ENCODE results near the gene CATSPERB. TPM values are rescaled to one million over a fixed set of nuclear protein-coding genes. Genes with fewer than 3 reads are reported as not detected.
"Not testable (repeated sequence)": the region's sequence is repeated elsewhere in the genome, so short reads cannot be mapped to it uniquely, and the experiment has no call there.

Gene CATSPERB
- polyA plus RNA-seq, 1 donor = 0.96 TPM

DNA sequence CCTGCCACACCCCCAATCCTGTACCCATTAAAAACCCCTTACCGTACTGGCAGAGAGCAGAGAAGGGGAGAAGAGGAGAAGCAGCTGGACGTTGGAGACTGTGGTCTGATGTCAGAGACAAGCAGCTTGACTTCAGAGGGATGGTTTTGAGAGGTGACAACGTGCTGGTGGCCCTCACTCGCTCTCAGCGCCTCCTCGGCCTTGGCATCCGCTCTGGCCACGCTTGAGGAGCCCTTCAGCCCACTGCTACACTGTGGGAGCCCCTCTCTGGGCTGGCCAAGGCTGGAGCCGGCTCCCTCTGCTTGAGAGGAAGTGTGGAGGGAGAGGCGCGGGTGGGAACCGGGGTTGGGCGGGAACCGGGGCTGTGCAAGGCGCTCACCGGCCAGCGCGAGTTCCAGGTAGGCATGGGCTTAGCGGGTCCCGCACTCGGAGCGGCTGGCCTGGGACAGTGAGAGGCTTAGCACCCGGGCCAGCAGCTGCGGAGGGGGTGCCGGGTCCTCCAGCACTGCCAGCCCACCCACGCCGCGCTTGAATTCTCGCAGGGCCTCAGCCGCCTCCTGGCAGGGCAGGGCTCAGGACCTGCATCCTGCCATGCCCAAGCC is 154.2 kb downstream of the CATSPERB start:
- DNase-seq = no peak

DNA sequence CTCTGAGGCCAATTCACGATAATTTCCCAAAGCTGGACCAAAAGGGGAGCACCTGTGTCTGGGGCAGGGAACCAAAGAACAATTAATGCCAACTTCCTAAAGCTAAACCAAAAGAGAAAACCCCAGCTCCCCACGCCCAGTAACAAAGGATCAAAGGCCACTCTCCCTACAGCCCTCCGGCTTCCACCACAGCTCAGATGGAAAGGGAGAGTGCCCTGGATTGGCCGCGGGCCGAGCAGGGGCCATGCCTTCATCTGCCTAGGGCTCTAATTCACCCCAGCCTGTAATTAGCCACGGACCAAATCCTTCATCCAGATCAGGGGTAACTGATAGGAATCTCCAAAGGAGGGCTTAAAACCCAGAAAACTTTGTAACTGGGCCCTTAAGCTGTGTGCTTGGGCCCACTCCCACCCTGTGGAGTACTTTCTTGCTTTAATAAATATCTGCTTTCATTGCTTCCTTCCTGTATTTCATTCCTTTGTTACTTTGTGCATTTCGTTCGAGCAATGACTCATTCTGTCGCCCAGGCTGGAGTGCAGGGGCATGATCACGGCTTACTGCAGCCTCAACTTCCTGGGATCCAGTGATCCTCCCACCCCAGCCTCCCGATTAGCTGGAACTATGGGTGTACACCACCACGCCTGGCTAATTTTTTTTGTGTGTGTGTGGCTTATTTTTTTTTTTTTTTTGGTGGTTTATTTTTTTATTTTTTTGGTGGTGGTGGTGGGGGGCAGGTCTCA is 156.2 kb downstream of the CATSPERB start:
- DNase-seq = no peak

DNA sequence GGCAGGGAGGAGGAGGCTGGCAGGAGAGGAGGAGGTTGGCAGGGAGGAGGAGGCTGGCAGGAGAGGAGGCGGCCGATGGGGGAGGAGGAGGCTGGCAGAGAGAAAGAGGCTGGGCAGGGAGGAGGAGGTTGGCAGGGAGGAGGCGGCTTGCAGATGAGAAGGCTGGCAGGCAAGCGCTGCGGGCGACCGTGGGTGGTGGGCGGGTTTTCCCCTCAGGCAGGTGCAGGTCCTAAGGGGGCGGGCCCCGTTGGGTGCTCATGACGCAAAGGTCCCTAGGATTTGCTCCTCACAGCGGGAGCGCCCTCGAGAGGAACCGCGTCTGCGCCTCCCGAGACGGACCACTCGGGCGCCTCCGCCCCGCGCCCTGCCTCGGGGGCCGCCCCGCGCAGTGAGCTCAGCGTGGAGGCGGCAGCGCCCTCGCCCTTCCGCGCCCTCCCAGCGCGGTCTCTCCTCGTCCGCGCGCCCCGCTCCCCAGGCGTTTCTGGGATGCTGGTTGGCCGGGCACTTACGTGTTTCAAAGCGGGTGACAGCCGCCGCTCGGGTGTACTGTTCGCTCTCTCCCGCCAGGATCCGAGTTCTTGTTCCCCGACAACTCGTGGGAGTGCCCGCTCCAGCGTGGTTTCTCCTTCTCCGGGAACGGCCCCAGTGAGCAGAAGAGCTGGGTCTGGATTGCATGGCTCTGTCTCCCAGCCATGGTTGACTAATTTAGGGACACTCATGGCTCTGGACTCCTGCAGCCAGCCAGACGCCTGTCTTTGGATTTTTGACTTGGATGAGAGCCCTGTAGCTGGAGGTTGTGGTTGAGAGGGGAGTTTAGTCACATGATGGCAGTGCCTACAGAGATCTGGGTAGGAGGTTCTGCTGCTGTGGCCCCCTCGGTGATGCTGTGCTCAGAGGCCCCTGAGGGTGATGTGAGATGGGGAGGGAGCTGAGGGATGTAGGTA is 157.7 kb downstream of the CATSPERB start:
- peak; percentile 41 for DNase-seq

DNA sequence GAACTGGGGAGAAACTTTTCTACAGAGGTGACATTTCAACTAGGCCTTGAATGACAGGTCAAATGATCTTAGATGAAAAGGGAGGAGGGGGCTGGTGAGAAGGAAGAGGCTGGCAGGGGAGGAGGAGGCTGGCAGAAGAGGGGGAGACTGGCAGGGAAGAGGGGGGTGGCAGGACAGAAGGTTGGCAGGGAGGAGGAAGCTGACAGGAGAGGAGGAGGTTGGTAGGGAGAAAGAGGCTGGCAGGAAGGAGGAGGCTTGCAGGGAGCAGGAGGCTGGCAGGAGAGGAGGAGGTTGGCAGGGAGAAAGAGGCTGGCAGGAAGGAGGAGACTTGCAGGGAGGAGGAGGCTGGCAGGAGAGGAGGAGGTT is 158.4 kb downstream of the CATSPERB start:
- no peak for DNase-seq

DNA sequence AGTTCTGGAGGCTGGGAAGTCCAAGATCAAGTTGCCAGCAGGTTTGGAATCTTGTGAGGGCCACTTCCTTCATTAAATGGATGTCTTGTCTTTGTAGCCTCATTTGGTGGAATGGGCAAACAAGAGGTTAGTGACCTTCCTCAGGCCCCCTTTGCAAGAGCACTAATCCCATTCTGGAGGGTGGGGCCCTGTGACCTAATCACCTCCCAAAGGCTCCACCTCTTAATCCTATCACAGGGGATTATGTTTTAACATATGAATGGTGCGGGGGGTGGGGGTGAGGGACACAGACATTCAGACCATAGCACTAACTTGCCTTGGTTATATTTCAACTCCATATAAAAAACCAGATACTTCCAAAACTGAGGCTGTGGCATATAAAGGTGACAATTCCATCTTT is 161.9 kb downstream of the CATSPERB start:
- no peak for DNase-seq

DNA sequence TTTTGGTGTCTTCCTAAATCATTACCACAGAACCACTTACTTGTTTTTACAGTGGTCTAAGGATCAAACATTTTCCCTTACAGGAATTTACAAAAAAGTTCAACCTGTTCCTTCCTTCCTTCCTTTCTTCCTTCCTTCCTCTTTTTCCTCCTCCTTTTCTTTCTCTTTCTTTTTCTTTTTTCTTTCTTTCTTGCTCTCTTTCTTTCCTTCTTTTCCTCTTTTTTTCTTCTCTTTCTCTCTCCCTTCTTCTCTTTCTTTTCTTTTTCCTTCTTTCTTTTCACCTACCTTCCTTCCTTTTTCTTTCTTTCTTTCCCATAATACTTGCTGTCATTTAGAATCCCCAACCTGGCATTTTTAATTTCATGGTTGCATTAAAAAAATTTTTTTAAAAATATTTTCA is 162.6 kb downstream of the CATSPERB start:
- no peak for DNase-seq

DNA sequence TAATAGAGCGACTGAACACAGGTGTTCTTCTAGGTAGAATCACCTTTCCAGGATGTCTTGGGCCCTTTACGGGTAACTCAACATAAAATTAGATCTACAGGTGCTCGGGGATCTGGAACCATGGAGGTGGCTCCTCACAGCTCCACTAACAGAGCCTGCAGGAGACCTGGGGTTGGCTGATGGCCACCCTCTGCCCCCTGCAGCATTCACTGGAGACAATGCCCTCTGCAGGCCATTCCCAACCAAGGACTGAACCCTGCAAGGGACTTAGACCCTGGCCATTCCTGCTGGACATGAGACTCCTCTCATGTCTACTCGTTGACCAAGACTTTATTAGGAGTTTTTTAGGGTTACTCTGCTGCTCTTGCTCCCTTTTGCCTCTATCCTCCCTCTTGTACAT is 163.3 kb downstream of the CATSPERB start:
- no peak for DNase-seq

DNA sequence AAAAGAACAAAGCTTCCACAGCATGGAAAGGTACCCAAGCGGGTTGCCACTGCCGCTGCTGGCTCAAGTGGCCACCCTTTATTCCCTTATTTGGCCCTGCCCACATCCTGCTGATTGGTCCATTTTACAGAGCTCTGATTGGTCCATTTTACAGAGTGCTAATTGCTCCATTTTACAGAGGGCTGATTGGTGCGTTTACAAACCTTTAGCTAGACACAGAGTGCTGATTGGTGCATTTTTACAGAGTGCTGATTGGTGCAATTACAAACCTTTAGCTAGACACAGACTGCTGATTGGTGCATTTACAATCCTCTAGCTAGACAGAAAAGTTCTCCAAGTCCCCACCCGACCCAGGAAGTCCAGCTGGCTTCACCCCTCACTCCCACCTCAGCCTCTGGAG is 164.1 kb downstream of the CATSPERB start:
- DNase-seq = not testable (repeated sequence)

DNA sequence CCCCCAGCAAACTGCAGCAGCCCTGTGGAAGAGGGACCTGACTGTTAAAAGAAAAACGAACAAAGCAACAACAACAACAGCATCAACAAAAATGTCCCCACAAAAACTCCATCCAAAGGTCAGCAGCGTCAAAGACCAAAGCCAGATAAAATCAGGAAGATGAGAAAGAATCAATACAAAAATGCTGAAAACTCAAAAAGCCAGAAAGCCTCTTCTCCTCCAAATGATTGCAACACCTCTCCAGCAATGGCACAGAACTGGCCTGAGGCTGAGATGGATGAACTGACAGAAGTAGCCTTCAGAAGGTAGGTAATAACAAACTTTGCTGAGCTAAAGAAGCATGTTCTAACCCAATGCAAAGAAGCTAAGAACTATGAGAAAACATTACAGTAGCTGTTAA is 176.4 kb downstream of the CATSPERB start:
- no peak for DNase-seq

DNA sequence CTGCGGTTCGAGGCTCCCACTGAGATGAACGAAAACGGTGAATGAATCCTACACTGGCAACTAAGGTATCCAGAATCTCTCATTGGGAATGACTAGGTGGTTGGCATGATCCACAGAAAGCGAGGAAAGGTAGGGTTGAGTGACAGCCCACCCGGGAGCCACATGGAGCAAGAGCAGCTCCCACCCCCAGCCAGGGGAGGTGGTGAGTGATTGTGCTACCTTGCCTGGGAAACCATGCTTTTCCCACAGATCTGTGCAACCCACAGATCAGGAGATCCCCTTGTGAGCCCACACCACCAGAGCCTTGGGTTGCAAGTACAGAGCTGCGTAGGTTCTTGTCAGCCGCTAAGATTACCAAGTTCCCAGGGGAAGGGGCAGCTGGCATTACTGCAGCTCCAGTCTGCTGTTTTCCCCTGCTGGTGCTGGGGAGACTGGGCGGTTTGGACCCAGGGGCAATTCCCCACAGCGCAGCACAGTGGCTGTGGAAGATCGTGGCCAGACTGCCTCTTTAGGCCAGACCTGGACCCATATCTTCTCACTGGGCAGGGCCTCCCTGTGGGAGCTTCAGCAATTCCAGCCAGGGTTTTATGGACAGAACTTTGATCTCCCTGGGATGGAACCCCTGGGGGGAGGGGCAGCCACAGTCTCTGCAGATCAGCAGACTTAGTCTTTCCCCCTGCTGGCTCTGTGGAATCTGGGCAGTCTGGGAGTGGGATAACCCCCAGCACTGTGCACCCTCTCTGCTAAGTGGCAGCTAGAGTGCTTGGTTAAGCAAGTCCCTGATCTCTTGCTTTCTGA is 177.2 kb downstream of the CATSPERB start:
- peak; percentile 8 for DNase-seq

DNA sequence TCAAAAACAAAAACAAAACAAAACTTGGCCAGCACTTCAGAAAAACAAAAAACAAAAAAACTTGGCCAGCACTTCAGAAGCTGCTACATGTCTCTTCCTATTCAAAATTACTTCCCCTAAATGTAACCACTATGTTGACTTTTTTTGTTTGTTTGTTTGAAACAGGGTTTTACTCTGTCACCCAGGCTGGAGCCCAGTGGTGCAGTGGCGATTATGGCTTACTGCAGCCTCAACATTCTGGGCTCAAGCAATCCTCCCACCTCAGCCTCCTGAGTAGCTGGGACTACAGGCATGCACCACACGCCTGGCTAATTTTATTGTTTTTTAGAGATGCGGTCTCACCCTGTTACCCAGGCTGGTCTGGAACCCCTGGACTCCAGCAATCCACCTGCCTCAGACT is 183.8 kb downstream of the CATSPERB start:
- no peak for DNase-seq

DNA sequence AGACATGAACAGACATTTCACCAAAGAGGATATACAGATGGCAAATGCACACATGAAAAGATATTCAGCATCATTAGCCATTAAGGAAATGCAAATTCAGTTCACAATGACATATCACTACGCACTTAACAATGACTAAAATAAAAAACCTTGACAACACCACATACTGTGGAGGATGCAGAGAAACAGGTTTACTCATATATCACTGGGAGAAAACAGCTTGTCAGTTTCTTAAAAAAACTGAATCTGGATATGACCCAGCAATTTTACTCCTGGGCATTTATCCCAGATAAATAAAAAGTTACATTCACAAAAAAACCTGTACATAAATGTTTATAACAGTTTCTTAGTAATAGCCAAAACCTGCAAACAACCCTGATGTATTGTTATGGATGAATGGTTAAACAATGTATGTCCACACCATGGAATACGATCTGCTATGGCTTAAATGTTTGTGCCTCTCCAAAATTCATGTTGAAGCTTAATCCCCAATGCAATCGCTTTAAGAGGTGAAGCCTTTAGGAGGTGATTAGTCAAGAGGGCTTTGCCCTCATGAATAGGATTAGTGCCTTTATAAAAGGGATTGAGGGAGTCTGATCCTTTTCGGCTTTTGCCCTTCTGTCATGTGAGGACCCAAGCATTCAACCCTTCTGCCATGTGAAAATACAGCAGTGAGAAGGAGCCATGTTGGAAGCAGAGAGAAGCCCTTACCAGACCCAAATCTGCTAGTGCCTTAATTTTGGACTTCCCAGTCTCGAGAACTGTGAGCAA is 185.8 kb downstream of the CATSPERB start:
- no peak for DNase-seq

DNA sequence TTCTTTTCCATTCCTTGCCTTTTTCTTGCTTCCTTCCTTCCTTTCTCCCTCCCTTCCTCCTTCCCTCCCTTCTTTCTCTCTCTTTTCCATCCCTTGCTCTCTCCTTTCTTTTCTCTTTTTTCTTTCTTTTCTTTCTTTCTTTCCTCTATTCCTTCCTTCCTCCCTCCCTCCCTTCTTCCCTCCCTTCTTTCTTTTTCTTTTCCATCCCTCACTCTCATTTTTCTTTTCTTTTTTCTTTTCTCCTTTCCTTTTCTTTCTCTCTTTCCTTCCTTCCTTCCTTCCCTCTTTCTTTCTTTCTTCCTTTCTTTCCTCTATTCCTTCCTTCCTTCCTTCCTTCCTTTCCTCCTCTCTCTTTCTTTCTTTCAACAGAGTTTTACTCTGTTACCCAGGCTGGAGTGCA is 186.7 kb downstream of the CATSPERB start:
- no peak for DNase-seq

DNA sequence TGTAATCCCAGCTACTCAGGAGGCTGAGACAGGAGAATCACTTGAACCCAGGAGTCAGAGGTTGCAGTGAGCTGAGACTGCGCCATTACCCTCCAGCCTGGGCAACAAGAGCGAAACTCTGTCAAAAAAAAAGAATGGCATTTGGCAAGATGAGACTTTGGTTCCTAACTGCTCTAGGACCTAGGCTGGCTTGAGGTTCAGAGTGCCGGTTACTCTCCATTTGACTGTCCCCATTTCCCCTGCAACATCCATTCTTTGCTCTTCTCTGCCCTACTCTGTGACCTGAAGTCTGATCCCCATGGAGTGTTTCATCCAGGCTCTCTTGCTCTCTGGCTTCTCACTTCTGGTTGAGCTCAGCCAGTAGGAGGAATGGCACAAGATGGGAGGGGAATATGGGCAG is 195.6 kb downstream of the CATSPERB start:
- no peak for DNase-seq

DNA sequence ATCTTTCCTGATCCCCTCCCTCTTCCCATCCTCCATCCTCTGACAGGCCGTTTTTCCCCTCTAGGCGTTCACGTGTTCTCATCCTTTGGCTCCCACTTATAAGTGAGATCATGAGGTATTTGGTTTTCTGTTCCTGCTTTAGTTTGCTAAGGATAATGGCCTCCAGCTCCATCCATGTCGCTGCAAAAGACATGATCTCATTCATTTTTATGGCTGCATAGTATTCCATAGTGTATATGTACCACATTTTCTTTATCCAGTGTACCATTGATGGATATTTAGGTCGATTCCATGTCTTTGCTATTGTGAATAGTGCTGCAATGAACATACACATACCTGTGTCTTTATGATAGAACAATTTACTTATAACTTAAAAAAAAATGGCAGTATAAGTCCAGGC is 197.8 kb downstream of the CATSPERB start:
- DNase-seq = not testable (repeated sequence)

DNA sequence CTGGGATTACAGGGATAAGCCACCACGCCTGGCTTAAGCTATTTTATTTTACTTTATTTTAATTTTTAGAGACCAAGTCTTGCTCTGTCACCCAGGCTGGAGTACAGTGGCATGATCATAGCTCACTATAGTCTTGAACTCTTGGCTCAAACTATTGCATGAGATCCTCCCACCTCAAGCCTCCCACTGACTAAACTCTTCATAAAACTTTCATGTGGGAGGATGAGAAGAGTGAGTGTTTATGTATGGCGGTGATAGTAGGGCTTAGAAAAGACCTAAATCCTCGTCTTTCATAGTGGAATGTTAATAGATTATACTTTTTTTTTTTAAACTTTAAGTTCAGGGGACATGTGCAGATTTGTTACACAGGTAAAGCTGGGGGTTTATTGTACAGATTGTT is 198.3 kb downstream of the CATSPERB start:
- no peak for DNase-seq

Other genes with a start within 250 kb of the CATSPERB start
- gene PPP4R3A, start 221.8 kb downstream of the CATSPERB start, polyA plus RNA-seq (ENCODE audit: insufficient read length) = 136 TPM
- gene TC2N, start 135.4 kb upstream of the CATSPERB start, polyA plus RNA-seq (ENCODE audit: insufficient read length) = 10.0 TPM
- 138 TPM for gene FBLN5, start 215.6 kb upstream of the CATSPERB start, polyA plus RNA-seq (ENCODE audit: insufficient read length)

Data from left kidney (tissue), 2 donors.